ENCODE results near the gene DUT. TPM values are rescaled to one million over a fixed set of nuclear protein-coding genes. Genes with fewer than 3 reads are reported as not detected.

The DUT gene
- total and polyA plus RNA-seq, 9 of the 15 experiments (the other 6 are each of a cell fraction or from before 2014, with no cell fraction given): 13.9 to 235 (median 94.9) TPM

DNA sequence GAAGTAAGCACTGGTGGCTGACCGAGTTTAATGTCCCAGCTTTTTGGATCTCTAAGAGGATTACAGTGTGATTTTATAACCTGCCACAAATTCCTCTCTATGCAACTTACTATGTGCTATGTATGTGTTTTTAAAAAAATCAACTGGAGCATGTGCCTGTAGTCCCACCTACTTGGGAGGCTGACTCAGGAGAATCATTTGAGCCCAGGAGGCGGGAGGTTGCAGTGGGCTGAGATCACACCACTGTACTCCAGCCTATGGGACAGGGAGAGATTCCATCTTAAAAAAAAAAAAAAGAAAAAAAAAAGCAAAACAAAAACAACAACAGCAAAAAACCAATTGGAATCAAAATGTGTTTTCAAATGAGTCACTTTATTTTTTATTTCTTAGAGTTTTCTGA is 29.6 kb downstream of the DUT start (continued):
- TF ChIP-seq FOXP1 (CRISPR knock-in tag; IDR thresholded peaks at IDR 0.05): no peak
- no peak for TF ChIP-seq SETDB1 (IDR thresholded peaks at IDR 0.05; ENCODE audit: low read length)
- TF ChIP-seq ZNF347 (CRISPR knock-in tag; IDR thresholded peaks at IDR 0.05; ENCODE audit: low read depth): no peak
- no peak for TF ChIP-seq CHD4 (IDR thresholded peaks at IDR 0.05; ENCODE audit: insufficient read depth, insufficient replicate concordance, low read depth, low read length, poor library complexity, severe bottlenecking)
- TF ChIP-seq NRF1 (conservative IDR thresholded peaks at IDR 0.05 in 1 of 2, IDR thresholded peaks at IDR 0.05 in 1 of 2): 0 out of 4 replicates have a peak, but pooled peaks of 1 of the 2 experiments have one; percentile 22
- peak; percentile 25; the same call in 1 of the 2 replicates for TF ChIP-seq EP300 (IDR thresholded peaks at IDR 0.05; ENCODE audit: low read length)
- peak; percentile 28; the same call in 1 of the 2 replicates for TF ChIP-seq L3MBTL2 (IDR thresholded peaks at IDR 0.05)
- no peak for TF ChIP-seq NFXL1 (CRISPR knock-in tag; IDR thresholded peaks at IDR 0.05)
- TF ChIP-seq, protein P1, sequence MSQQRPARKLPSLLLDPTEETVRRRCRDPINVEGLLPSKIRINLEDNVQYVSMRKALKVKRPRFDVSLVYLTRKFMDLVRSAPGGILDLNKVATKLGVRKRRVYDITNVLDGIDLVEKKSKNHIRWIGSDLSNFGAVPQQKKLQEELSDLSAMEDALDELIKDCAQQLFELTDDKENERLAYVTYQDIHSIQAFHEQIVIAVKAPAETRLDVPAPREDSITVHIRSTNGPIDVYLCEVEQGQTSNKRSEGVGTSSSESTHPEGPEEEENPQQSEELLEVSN (IDR thresholded peaks at IDR 0.05; ENCODE audit: borderline replicate concordance in 1 of 2, extremely low read depth in 1 of 2, insufficient read depth in 1 of 2, insufficient read length in 1 of 2, low read depth in 1 of 2, low read length in 1 of 2, poor library complexity in 1 of 2, severe bottlenecking in 1 of 2): peak in 1 of 2 experiments; percentile 77
- TF ChIP-seq, protein P2, sequence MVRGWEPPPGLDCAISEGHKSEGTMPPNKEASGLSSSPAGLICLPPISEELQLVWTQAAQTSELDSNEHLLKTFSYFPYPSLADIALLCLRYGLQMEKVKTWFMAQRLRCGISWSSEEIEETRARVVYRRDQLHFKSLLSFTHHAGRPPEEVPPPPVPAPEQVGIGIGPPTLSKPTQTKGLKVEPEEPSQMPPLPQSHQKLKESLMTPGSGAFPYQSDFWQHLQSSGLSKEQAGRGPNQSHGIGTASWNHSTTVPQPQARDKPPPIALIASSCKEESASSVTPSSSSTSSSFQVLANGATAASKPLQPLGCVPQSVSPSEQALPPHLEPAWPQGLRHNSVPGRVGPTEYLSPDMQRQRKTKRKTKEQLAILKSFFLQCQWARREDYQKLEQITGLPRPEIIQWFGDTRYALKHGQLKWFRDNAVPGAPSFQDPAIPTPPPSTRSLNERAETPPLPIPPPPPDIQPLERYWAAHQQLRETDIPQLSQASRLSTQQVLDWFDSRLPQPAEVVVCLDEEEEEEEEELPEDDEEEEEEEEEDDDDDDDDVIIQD (CRISPR knock-in tag; IDR thresholded peaks at IDR 0.05): no peak
- TF ChIP-seq PML (IDR thresholded peaks at IDR 0.05; ENCODE audit: low read length): no peak
- peak; percentile 70; the same call in 1 of the 2 replicates for TF ChIP-seq ZNF384 (IDR thresholded peaks at IDR 0.05; ENCODE audit: low read depth, low read length)
- TF ChIP-seq RBM25 (IDR thresholded peaks at IDR 0.05; ENCODE audit: low read depth, low read length, severe bottlenecking): no peak
- TF ChIP-seq STAT5A (IDR thresholded peaks at IDR 0.05; ENCODE audit: borderline replicate concordance, low read length): no peak
- 0 out of 2 replicates have a peak, but pooled peaks have one; percentile 14 for TF ChIP-seq NFE2 (IDR thresholded peaks at IDR 0.05; ENCODE audit: low read depth)
- TF ChIP-seq, protein P3, sequence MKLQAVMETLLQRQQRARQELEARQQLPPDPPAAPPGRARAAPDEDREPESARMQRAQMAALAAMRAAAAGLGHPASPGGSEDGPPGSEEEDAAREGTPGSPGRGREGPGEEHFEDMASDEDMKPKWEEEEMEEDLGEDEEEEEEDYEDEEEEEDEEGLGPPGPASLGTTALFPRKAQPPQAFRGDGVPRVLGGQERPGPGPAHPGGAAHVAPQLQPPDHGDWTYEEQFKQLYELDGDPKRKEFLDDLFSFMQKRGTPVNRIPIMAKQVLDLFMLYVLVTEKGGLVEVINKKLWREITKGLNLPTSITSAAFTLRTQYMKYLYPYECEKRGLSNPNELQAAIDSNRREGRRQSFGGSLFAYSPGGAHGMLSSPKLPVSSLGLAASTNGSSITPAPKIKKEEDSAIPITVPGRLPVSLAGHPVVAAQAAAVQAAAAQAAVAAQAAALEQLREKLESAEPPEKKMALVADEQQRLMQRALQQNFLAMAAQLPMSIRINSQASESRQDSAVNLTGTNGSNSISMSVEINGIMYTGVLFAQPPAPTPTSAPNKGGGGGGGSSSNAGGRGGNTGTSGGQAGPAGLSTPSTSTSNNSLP (IDR thresholded peaks at IDR 0.05; ENCODE audit: borderline replicate concordance, low read depth, low read length): no peak
- TF ChIP-seq ZNF316 (IDR thresholded peaks at IDR 0.05): peak; percentile 42; the same call in 1 of the 2 replicates

All from K562 (cell line).